ENCODE measurements around the gene CAPN6. TPM values are rescaled to one million over a fixed set of nuclear protein-coding genes. Genes with fewer than 3 reads are reported as not detected.

The CAPN6 gene
- total RNA-seq, 2 donors from 2014 or later = 2.4 to 4.7 TPM

DNA sequence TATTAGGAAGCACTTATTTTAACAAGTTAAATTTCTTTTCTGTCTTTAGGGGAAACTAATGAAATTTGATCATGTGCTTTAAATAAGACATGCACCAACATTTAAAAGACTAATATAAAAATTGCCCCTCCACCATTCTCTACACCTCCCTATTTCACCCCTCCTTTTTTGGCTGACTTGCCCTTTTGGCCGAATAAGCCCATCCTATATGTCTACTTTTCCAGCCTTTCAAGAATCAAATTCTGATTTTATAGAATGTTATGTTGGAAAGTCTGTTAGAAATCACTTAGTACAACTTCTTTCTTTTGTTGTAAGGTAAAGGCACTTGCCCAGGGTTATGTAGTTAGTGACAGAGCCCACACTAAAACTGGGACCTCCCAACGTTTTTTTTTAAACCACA is 1.8 kb downstream of the CAPN6 start:
- TF ChIP-seq, protein P1, sequence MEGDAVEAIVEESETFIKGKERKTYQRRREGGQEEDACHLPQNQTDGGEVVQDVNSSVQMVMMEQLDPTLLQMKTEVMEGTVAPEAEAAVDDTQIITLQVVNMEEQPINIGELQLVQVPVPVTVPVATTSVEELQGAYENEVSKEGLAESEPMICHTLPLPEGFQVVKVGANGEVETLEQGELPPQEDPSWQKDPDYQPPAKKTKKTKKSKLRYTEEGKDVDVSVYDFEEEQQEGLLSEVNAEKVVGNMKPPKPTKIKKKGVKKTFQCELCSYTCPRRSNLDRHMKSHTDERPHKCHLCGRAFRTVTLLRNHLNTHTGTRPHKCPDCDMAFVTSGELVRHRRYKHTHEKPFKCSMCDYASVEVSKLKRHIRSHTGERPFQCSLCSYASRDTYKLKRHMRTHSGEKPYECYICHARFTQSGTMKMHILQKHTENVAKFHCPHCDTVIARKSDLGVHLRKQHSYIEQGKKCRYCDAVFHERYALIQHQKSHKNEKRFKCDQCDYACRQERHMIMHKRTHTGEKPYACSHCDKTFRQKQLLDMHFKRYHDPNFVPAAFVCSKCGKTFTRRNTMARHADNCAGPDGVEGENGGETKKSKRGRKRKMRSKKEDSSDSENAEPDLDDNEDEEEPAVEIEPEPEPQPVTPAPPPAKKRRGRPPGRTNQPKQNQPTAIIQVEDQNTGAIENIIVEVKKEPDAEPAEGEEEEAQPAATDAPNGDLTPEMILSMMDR (IDR thresholded peaks at IDR 0.05) = no peak
- no peaks in the 10 kb centered on the region for H3K27me3 ChIP-seq
- no peak overlapping the region for H3K27ac ChIP-seq
- no peaks in the 10 kb centered on the region for H3K9me3 ChIP-seq
- no peak overlapping the region for H3K9ac ChIP-seq (ENCODE audit: low read depth in 2 of 2, low read length in 2 of 2)
- H3K36me3 ChIP-seq = no peaks in the 10 kb centered on the region
- intact Hi-C loops (cut with DNase I) = no loop called here
- DNase-seq = no peak
- no peak overlapping the region for H3K4me3 ChIP-seq
- H3K4me1 ChIP-seq = no peaks in the 10 kb centered on the region

DNA sequence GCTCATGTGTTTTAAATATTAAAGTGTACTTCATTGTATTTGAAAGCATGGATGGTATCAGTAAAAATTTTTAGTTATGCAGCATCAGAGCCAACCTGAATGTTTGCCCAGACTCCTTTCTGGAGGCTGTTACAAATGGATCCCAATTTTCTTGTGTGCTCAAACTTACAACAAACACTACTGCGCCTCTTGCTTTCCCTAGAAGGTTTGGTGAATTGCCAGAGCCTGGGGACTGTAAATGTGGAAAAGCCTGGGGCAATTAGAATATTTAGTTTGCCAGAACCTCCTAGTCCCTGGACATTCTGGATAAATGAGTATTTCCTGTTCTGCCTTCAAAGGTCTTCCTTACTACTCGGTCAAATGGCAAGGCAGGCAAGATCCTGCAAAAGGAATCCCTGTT is 4.8 kb downstream of the CAPN6 start:
- Histone ChIP-seq H3K4me3 (no peak overlapping the region), H3K27me3 (no peaks in the 10 kb centered on the region), H3K27ac (no peak overlapping the region), H3K9me3 (no peaks in the 10 kb centered on the region), H3K4me1 (no peaks in the 10 kb centered on the region), H3K9ac (ENCODE audit: low read depth in 2 of 2, low read length in 2 of 2) (no peak overlapping the region), H3K36me3 (no peaks in the 10 kb centered on the region)
- no peak for DNase-seq
- intact Hi-C loops (cut with DNase I) = no loop called here
- TF ChIP-seq, protein P1 (IDR thresholded peaks at IDR 0.05) = no peak

DNA sequence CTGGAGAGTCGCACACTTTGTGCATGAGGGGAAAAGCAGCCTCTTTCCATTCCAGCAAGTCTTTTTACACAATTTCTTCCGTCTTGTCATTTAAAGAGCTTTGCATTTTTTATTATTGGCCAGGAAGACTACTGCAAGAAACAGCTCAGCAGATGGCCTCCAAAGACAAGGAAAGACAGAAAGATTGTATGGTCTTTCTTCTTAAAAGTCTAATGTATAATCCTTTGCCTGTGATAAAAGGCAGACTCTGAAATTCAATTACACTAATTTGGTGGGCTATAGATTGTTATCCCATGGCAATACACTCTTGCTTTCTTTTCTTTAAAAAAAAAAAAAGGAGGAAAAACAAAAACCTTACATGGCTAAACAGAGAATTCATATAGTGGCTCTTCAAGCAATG is 5.9 kb downstream of the CAPN6 start:
- no peaks in the 10 kb centered on the region for H3K9me3 ChIP-seq
- no peaks in the 10 kb centered on the region for H3K27me3 ChIP-seq
- no peak overlapping the region for H3K4me3 ChIP-seq
- DNase-seq = no peak
- no peaks in the 10 kb centered on the region for H3K36me3 ChIP-seq
- no peak overlapping the region for H3K27ac ChIP-seq
- TF ChIP-seq, protein P1 (IDR thresholded peaks at IDR 0.05) = no peak
- intact Hi-C loops (cut with DNase I) = no loop called here
- no peak overlapping the region for H3K9ac ChIP-seq (ENCODE audit: low read depth in 2 of 2, low read length in 2 of 2)
- H3K4me1 ChIP-seq = no peaks in the 10 kb centered on the region

DNA sequence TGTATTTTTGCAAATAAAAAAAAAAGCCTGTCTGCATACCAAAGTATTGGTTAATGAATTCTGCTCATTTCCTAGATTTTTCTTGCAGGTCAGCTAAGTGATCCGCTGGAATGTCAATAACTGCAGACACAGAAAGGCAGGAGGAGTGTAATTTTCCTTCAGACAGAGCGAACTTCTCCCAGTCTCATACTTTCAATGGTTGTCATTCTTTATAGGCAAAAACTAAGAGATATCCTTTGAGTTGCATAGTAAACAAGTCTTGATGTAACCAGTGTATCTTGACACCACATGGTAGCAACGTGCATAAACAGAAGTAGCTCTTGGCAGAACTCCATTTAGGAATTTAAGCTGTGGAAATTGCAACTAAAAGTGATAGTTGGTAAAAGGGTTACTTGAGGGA is 8.2 kb downstream of the CAPN6 start:
- Histone ChIP-seq H3K4me3 (no peak overlapping the region), H3K27me3 (no peaks in the 10 kb centered on the region), H3K27ac (no peak overlapping the region), H3K9ac (ENCODE audit: low read depth in 2 of 2, low read length in 2 of 2) (no peak overlapping the region), H3K4me1 (no peaks in the 10 kb centered on the region), H3K36me3 (no peaks in the 10 kb centered on the region), H3K9me3 (no peaks in the 10 kb centered on the region)
- intact Hi-C loops (cut with DNase I) = no loop called here
- TF ChIP-seq, protein P1 (IDR thresholded peaks at IDR 0.05) = no peak
- DNase-seq = no peak

DNA sequence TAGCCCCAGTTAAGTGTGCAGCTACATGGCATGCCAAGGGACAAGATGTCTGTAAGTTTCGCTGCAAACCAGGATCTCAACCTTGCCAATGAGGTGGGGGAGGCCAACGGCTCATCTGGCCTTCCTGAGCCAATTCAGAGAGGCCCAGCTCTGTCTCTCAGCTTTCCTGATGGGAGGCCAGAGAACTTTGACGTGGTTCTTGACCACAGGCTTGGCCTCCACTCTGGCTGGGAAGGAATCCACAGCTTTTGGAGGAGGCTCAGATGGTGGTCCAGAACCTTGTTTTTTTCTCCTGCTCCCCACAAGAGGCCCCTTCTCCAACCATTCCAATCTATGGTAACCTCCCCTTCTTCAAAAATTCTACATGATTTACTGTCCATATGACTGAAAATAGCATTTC is 9.8 kb downstream of the CAPN6 start:
- Histone ChIP-seq H3K27ac (no peak overlapping the region), H3K27me3 (no peaks in the 10 kb centered on the region), H3K36me3 (no peaks in the 10 kb centered on the region), H3K4me3 (no peak overlapping the region), H3K9me3 (no peaks in the 10 kb centered on the region), H3K9ac (ENCODE audit: low read depth in 2 of 2, low read length in 2 of 2) (no peak overlapping the region), H3K4me1 (no peaks in the 10 kb centered on the region)
- no peak for DNase-seq
- TF ChIP-seq, protein P1 (IDR thresholded peaks at IDR 0.05) = no peak
- intact Hi-C loops (cut with DNase I) = no loop called here

DNA sequence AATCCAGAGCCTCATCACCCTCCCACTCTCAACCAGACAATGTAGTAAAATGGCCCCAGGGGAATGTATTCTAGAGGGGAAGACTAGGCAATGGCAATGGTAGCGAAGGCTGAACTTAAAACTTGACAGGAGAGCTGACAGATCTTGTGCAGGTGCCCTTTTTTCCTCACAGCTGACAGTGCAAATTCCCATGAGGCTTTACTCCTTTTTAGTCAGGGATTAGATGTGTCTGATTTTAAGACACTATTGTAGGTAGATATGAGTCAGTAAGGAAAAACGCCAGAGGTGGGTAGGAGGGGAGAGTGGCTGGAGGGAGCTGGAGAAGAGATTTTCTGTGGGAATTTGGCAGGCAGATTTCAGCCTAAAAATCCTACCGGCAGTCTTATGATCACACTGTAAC is 10.7 kb downstream of the CAPN6 start:
- no peak for DNase-seq
- H3K9ac ChIP-seq (ENCODE audit: low read depth in 2 of 2, low read length in 2 of 2) = no peak overlapping the region
- H3K9me3 ChIP-seq = no peaks in the 10 kb centered on the region
- no peak overlapping the region for H3K4me3 ChIP-seq
- no peaks in the 10 kb centered on the region for H3K36me3 ChIP-seq
- intact Hi-C loops (cut with DNase I) = no loop called here
- H3K4me1 ChIP-seq = no peaks in the 10 kb centered on the region
- H3K27me3 ChIP-seq = no peaks in the 10 kb centered on the region
- TF ChIP-seq, protein P1 (IDR thresholded peaks at IDR 0.05) = no peak
- no peak overlapping the region for H3K27ac ChIP-seq
